HTR-8/SVneo (cell line): ENCODE measurements around the gene TTLL1.
"Not testable (repeated sequence)": the region's sequence is repeated elsewhere in the genome, so short reads cannot be mapped to it uniquely, and the experiment has no call there.

Experiments
- DNase-seq: peaks from one replicate; pipeline ENCODE4 v3.0.0; 2011; ENCODE audit warnings: low spot score, mixed read lengths; ENCODE audit not compliant: insufficient read length
- FAIRE-seq: peaks from 2 replicates; lab custom pipeline; 2011; peaks lifted over from hg19 to GRCh38; lab: Jason Lieb, UNC

Gene TTLL1

GRCh38 chr22:43110927-43111623 is 21.9 kb upstream of the TTLL1 start:
- DNase-seq (no peak), FAIRE-seq (no peak)

DNA sequence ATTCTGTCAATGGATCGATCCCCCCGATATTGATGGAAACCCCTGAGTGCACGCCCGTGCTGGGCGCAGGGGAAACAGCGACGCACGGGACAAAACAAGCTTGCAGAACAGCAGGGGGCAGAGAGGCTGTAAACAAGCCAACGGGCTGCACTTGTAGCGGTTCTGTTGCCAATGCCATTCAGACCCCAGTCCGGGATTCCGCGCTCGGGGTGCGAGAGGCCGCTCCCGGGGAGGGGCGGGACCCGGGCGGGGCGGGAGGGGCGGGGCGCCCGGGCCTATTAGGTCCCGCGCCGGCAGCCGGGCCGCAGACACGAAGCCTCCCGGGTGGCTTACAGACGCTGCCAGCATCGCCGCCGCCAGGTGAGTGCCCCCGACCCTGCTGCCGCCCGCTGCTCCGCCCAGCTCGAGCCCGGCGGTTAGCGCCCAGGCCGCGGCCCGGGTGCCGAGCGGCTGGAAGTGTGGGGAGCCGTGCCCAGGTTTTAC is 21.3 kb upstream of the TTLL1 start, which contains the start of gene BIK:
BIK (plus strand) TSS at position 307 of the 483 bp plus-strand sequence. CDS start 13,273 bp downstream, outside the sequence.
- DNase-seq (peak; percentile 56), FAIRE-seq (no peak)

DNA sequence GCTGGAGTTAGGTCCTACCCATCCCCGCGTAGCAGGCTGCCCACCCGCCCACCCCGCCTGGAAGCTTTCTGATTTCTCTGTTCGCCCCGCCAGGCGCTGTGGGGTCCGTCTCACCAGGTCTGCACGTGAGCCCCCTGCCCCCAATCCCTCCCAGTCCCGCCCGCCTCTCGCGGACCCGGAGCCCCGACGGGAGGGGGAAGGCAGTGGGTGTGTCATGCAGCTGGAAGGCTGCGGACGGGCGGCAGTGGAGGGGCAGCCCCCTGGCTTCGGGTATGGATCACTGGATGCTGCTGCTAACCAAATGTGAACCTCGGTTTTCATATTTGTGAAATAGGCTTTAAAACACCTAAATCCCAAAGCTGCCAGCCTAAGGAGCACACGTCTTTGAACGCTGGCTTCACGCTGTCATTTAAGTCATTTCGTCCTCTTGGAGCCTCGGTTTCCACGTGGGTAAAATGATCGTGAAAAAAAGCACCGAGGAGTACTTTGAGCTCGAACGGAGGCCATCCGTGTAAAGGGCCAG is 20.8 kb upstream of the TTLL1 start:
- DNase-seq (no peak), FAIRE-seq (no peak)

DNA sequence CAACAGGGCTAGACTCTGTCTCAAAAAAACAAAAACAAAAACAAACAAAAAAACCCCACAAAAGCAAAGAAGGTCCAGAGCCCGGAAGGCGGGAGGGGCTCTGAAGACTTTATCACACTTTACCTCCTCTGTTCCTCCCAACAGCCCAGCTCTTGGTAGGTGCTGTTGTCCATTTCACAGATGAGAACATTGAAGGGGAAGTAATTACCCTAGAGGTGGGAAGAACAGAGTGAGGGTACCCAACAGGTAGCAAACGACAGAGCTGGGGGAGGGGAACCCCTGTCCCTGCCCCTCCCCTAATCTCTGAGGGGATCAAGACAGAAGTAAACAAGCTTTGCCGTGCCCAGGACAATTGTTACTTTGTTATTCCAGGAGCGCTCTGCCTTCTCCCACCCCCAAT is 20.3 kb upstream of the TTLL1 start:
- no peak for FAIRE-seq
- no peak for DNase-seq

DNA sequence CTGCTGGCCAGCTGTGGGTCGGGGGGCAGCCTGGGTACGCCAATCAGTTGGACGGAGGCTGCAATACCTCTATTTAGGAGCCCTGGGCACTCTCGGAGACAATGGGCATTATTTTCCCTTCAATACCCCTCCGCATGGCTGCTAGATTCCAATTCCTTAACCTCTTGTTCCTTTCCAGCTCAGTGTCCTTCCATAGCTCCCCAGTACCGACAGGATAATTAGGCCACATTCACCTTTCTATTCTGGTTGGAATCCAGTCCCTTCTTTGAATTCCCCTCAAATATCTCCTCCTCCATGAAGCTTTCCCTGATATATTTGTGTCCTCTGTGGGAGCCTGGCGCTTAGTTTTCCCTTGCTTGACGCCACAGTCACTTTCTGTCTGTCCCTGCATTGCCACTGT is 17.1 kb upstream of the TTLL1 start:
- DNase-seq (no peak), FAIRE-seq (no peak)

GRCh38 chr22:43104950-43105349 is 15.8 kb upstream of the TTLL1 start:
- DNase-seq, FAIRE-seq: not testable (repeated sequence)

- DNase-seq, FAIRE-seq: not testable (repeated sequence)
Observed at GRCh38 chr22:43104056-43104625, 14.9 kb upstream of the TTLL1 start.

GRCh38 chr22:43101306-43101705 is 12.1 kb upstream of the TTLL1 start:
- FAIRE-seq (no peak), DNase-seq (no peak)

DNA sequence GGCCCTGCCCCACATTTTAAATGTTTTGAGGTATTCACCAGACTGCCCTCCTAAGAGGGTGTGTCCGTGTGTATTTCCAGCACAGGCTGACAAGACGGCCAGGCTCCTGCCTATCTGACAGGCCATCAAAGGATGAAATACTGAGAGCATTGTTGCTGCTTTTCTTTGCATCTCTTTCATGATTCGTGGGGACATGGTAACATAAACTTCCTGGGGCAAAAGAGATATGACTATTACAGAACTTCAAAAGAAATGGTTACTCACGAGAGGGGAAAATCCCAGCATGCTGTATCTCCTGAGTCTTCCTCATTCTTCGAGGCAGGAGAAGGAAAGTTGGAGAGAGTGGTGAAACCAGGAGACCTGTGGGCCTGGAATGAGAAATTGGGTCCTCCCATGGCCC is 11.0 kb upstream of the TTLL1 start:
- FAIRE-seq (no peak), DNase-seq (no peak)

GRCh38 chr22:43099095-43099494 is 9.9 kb upstream of the TTLL1 start:
- FAIRE-seq (no peak), DNase-seq (no peak)

- DNase-seq = no peak
- FAIRE-seq = no peak
Observed at GRCh38 chr22:43098356-43098755, 9.2 kb upstream of the TTLL1 start.

DNA sequence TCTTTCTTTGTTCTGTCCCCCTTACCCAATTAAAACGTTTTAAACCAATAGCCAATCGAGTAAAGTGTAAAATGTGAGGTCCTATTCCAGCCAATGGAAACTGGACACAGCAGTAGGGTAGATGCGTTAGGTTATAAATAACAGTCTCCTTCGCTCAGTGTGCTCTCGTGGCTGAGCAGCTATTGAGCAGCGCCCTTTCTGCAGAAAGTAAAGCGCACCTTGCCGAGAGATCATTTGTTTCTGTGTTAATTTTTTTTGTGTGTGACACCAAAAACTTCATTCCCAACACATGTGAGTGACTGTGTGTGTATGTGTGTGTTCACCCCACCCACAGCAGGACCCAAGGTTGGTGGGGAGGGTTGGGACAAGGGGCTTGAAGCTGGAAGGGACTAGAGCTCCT is 7.2 kb upstream of the TTLL1 start:
- DNase-seq = no peak
- no peak for FAIRE-seq

DNA sequence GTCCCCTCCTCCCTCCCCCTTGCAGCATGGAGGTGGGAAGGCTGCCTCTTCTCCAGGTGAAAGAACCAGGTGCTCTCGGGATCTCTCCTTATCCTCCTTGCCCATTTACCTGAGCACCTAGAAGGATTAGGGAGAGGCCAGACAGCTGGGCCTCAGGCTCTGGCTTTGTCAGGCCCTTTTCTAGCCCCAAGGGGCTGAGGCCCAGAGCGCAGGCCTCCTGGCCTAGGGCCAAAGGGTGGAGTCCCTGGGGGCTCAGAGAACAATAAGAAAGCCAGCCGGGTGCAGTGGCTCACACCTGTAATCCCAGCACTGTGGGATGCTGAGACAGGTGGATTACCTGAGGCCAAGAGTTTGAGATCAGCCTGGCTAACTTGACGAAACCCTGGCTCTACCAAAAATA is 5.4 kb upstream of the TTLL1 start:
- no peak for DNase-seq
- no peak for FAIRE-seq

GRCh38 chr22:43094085-43094484 is 4.9 kb upstream of the TTLL1 start:
- FAIRE-seq = peak; percentile 13
- DNase-seq = no peak

DNA sequence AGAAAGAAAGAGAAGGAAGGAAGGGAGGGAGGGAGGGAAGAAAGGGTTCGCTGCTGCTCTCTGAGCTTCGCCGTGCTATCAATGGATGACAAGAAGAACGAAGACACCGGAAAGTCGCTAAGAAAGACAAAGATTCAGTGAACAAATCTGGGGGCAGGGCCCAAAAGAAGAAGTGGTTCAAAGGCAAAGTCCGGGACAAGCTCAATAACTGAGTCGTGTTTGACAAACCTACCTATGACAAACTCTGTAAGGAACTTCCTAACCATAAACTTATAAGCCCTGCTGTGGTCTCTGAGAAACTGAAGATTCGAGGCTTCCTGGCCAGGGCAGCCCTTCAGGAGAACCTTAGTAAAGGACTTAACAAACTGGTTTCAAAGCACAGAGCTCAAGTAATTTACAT is 2.9 kb upstream of the TTLL1 start:
- FAIRE-seq = no peak
- DNase-seq = no peak

GRCh38 chr22:43090130-43090789 is 1.1 kb upstream of the TTLL1 start:
- FAIRE-seq (peak; percentile 57), DNase-seq (peak; percentile 75)

GRCh38 chr22:43088627-43088983 is 586 bp downstream of the TTLL1 start:
- no peak for FAIRE-seq

DNA sequence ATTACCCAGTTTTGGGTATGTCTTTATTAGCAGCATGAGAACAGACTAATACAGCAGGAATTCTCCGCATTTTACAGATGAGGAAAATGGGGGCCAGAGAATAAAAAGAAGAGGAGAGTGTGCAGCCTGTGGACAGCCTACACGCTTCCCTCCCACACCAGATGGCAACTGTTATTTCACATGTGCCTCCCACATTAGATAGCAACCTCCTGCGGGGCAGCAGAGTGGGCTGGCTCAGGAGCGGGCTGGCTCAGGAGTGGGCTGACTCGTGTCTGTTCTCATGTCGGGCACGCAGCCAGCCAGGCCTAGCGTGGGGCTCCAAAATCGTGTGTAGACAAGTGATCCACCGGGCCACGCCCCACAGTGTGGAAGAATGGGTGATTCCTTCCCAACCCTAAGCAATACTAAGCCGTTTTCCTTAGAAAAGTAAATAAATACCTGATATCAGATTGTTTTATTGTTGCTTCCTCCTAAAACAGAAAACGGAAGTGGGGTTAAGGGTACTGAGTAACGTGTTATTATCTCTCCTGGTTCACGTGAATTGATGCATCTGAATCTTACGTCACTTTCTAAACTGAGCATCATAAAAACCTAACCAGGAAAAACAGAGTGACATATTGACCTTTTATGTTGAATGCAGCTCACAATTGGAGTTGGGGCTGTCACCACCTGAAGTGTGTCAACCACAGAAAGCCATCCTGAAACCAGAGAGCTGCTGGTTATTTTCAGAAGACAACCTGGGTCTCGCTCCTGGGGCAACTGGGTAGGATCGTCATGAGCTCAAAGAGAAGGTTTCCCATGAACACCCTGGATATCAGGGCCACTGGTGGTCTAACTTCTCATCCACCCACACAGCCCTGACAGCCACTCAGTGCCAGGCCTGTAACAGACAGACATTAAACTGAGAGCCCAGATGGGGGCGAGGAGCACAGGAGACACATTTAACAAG is 3.3 kb downstream of the TTLL1 start:
- FAIRE-seq (no peak), DNase-seq (no peak)

More at GRCh38 chr22:43088627-43088983, 586 bp downstream of the TTLL1 start:
- no peak for DNase-seq

DNA sequence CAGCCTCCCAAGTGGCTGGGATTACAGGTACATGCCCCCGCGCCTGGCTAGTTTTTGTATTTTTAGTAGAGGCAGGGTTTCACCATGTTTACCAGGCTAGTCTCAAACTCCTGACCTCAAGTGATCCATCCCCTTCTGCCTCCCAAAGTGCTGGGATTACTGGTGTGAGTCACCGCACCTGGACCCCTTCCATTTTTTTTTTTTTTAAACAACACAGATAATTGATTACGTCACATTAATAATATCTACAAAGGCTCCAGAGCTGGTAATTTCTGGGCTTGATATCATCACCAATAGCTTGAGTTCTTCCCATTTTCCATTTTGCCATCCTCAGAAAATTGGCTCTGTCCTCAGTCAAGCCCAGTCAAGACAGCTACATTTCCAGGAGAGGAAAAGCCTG is 7.2 kb downstream of the TTLL1 start:
- DNase-seq = no peak
- no peak for FAIRE-seq

- DNase-seq = no peak
- FAIRE-seq = no peak
Observed at GRCh38 chr22:43080616-43081015, 8.6 kb downstream of the TTLL1 start.
